Left lobe of liver (tissue), 2 donors: ENCODE measurements around the gene HS6ST3. TPM values are rescaled to one million over a fixed set of nuclear protein-coding genes. Genes with fewer than 3 reads are reported as not detected.

ENCODE experiments used
- ATAC-seq: fragments of 200-7000 bp; cut with Tn5 transposase; one replicate; pipeline ENCODE4 v1.9.1; 2020; ENCODE audit warnings: mild to moderate bottlenecking, moderate library complexity
- DNase-seq: peaks from one replicate; pipeline ENCODE4 v3.0.0-alpha.2; 2020; ENCODE audit warnings: low spot score
- total RNA-seq: library from RNA; stranded (reverse); gene quantifications from one replicate; pipeline ENCODE4 v1.2.1, GENCODE V29; 2021
- donor health status: DM: no; HTN: no; CAD: no; lungs with moderate emphysema.
- donor health status: DM: no; HTN: yes; CAD: no.

Gene HS6ST3
- total RNA-seq, 1 donor from 2014 or later = not detected

- DNase-seq (no peak), ATAC-seq (no peak)
These were observed 781.6 kb downstream of the HS6ST3 start for GRCh38 chr13:96871469-96871868.

GRCh38 chr13:96880419-96880818 is 790.5 kb downstream of the HS6ST3 start:
- ATAC-seq (no peak), DNase-seq (no peak)

Other genes starting within 250 kb of the HS6ST3 start
- 7.3 TPM for gene UGGT2, start 36.7 kb upstream of the HS6ST3 start, total RNA-seq